GM19351 (cell line): ENCODE results near the gene SPHKAP.
A peak's percentile ranks its signal among the peaks of the same experiment; 100 is the strongest.
"Not testable (repeated sequence)": the region's sequence is repeated elsewhere in the genome, so short reads cannot be mapped to it uniquely, and the experiment has no call there.

Source experiments
- ATAC-seq: cut with Tn5 transposase; IDR thresholded peaks from one replicate; pipeline ENCODE4 v1.9.1; 2021; ENCODE audit warnings: mild to moderate bottlenecking, moderate library complexity; ENCODE audit not compliant: unreplicated experiment

Gene SPHKAP

DNA sequence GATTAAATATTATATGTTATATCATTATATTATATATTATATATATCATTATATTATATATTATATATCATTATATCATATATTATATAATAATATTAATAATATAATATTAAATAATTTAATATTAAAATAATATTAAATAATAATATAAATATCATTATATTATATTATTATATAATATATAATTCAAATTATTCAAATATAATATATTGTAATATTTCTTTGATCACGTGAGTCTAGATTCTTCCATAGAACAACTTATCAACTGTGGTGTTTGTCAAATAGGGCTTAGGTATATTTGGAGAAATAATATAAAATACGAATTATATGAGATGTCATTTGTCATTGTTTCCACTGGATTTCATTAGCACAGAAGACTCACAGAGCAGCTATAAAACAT lies 77.3 kb downstream of the SPHKAP start:
- no peak for ATAC-seq

GRCh38 chr2:228103379-228103778 lies 78.1 kb downstream of the SPHKAP start:
- ATAC-seq = peak; percentile 20

- ATAC-seq = peak; percentile 78
Observed at GRCh38 chr2:228102949-228103348, 78.5 kb downstream of the SPHKAP start.

GRCh38 chr2:228094377-228094921 lies 87.0 kb downstream of the SPHKAP start:
- ATAC-seq = no peak

GRCh38 chr2:228092056-228092455 lies 89.4 kb downstream of the SPHKAP start:
- no peak for ATAC-seq

- no peak for ATAC-seq
Observed at GRCh38 chr2:228086561-228086960, 94.9 kb downstream of the SPHKAP start.

DNA sequence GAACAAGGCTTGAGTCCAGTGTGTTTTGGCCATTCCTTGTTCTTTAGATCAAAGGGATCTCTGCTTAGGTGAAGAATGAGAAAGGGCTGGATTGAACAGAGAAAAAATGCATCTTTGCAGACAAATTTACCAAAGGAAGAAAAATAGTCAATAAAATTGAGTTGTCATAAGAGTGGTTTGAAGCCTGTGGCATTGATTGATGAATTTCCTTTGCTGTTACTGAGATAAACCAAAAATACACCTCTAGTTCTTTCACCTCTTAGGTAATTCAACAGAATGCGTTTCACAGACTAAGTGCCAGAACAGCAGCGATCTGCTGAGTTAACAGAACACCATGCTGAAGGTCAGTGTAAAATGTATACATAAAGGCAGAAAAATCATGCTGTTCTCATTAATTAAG lies 96.8 kb downstream of the SPHKAP start:
- ATAC-seq = no peak

GRCh38 chr2:228083131-228083530 lies 98.4 kb downstream of the SPHKAP start:
- no peak for ATAC-seq

GRCh38 chr2:228082571-228082970 lies 98.9 kb downstream of the SPHKAP start:
- no peak for ATAC-seq

DNA sequence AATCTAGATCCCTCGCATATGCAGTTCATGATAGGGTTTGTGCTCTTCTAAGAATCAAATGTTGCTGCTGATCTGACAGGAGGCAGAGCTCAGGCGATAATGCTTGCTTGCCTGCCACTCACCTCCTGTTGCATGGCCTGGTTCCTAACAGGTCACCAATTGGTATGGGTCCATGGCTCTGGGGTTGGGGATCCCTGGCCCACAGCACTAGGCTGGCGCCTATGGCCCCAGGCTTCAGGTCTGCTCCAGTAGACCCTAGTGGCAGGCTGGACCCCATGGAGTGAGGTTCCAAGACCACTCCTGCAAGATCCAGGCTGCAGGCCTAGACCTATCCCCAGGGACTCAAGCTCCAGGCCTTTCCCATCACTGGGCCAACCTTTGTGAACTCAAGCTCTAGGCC lies 102.3 kb downstream of the SPHKAP start:
- ATAC-seq = no peak

DNA sequence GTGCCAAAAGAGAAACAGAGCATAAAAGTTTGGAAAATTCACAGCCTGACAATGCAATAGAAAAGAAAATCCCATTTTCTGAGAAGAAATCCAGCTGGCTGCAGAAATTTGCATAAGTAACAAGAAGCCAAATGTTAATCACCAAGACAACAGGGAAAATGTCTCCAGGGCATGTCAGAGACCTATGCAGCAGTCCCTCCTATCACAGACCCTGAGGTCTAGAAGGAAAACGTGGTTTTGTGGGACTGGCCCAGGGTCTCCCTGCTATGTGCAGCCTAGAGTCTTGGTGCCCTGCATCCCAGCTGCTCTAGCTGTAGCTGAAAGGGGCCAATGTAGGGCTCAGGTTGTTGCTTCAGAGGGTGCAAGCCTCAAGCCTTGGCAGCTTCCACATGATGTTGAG lies 104.8 kb downstream of the SPHKAP start:
- ATAC-seq = not testable (repeated sequence)

GRCh38 chr2:228072669-228073068 lies 108.8 kb downstream of the SPHKAP start:
- ATAC-seq = no peak

GRCh38 chr2:228067309-228067708 lies 114.2 kb downstream of the SPHKAP start:
- no peak for ATAC-seq

DNA sequence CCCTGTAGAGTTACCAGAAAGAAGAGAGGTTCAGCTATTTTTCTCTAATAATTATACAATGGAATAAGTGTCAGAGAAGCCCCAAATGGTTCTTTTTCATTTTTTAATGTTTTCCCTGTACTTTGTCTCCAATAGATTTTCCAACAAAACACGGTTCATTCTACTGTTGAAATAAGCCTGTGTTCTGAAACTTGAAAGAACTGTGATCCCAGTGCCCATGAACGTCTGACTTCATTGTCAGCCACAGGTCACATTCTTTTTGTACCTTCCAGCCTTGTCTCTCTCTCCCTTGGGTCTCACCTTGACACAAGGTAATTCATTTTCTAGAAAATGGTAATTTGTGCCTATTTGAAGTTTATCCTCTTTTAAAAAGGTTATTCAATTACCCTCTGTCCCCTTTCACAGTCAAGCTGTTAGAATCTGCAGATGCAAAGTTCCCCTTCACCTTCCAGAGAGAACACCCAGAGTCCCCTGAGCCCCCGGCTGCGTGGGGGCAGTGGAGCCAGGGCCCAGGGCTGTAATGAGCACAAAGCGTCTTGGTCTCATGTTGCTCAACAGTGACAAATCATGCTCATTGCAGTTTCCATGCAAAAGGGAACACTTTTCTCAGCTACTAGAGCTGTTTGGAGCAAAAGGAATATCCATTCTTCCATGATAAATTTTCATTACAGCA lies 115.2 kb downstream of the SPHKAP start:
- ATAC-seq = no peak

DNA sequence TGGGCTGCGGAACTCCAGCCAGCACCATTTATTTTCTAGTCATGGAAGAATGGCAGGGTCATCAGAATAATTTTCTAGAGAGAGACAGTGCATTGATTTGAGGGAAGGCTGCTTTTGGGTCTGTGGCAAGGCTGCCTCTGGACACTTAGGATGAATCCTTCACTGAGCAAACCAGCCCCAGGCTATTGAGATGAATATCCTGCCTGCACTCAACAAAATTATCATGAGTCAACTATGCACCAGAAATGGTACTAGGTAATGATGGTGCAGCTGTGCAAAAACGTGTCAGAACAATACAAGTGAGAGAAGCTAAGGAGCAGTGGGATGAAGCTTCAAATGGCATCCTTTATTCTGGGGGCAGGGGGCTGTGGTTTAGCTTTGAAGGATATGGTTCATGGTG lies 115.8 kb downstream of the SPHKAP start:
- no peak for ATAC-seq

GRCh38 chr2:228064796-228065315 lies 116.6 kb downstream of the SPHKAP start:
- ATAC-seq = no peak

DNA sequence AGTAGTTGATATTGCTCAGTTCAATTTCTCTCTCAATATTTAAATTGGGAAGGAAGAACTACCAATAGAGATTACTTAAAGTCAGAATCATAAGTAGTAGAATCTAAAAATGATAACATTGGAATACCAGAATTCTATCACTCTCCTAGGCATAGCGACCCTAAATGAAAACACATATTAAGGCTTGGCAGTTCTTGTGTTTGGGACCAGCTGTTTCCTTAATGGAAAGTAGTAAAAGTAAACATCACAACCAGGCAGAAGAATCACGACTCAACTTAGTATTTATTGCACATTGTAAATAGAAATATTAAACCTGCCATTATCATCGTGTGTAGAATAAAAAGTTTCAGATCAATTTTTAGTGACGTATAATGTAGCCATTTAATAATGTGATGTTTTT lies 117.5 kb downstream of the SPHKAP start:
- no peak for ATAC-seq

GRCh38 chr2:228063558-228063957 lies 117.9 kb downstream of the SPHKAP start:
- ATAC-seq = no peak

DNA sequence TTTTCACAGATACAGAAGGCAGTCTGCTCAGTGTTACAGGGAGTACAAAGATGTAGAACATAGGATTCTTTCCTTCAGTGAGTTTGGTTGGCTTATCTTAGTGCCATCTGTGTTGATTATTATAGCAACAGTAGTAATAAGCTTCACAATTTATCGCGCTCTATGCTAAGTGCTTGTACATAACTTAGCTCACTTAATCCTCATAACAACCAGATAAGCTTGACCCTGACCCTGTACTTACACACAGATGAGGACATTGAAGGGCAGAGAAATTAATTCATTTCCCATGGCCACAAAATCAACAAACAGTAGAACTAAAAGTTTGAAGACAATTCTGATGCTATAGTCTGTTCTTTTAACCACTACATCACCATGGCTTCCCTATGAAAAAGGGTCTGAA lies 121.8 kb downstream of the SPHKAP start:
- ATAC-seq = no peak

GRCh38 chr2:228056293-228057097 lies 125.0 kb downstream of the SPHKAP start:
- ATAC-seq = no peak

DNA sequence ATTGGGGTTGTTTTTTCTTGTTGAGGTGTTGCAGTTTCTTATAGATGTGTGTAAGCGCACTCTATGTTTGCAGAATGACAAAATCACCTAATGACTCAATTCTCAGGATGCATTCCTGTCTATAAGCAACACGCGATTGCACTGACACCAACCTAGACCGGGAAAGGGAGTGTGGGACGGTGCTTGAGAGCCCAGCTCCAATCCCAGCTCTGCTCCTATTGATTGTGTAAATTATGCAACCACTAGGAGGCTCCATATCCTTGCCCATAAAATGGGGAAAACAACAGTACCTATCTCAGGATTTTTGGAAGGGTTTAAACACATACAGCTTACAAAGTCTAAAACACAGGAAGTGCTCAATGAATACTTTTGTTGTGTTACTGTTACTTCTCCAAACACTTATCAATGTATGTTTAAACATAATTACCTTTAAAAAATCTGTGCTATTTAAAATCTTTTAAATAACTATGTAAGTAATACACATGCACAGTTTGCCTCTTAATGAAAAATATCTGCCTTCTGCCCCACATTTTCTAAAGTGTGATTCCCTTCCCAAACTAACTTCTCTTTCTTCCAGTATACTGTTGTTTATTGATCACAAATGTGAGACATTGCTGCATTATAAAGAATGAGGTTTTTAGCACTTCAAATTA lies 132.5 kb downstream of the SPHKAP start:
- peak; percentile 72 for ATAC-seq
